Hematopoietic multipotent progenitor cell (in vitro differentiated cells): Measurements from ENCODE around the gene NOP56. TPM values are rescaled to one million over a fixed set of nuclear protein-coding genes. Genes with fewer than 3 reads are reported as not detected.

Experiments used
- DNase-seq, 3 donors: peaks; one replicate each; pipeline ENCODE4 v3.0.0-alpha.2; 2011 to 2015; ENCODE audit warnings: low read depth in 2 of 3, low spot score in 2 of 3
- small RNA-seq: library from RNA; depleted of rRNA; stranded (forward); fragments of <200 nt; gene quantifications from one replicate; pipeline ENCODE3, GENCODE V24; 2012
- total RNA-seq: library from RNA; depleted of rRNA; stranded (reverse); fragments of >200 nt; gene quantifications from one replicate; pipeline ENCODE4 v1.2.3, GENCODE V29; 2012

Gene NOP56
- total RNA-seq, 1 donor: 183 TPM

DNA sequence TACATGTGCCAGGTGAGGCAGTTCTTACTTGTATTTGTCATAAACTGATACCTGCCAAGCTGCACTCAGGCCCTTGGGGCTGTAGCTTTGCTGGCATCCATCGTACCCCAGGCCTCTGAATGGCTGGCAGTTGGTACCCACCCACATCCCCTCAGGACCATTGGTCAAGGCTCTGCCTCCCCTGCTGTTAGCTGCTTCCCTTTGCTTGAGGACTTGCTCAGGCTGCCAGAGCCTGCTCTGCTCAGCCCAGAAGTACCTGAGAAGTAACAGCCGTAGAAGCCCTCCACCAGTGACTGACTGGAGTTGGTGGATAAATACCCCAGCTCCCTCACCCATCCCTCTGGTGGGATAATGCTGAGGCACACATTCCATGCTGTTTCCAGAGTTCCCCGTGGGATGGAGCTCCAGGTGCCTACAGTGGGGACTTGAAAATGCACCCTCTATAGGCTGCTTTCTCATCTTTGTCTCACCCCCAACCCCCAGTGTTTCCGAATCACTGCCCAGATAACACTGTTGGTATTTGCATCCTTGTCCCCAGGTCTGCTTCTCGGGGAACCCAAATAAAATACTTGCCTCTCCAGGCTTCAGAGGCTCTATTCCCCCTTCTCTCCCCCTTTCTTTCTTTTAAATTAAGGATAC, 47.5 kb downstream of the NOP56 start:
- no peak for DNase-seq

DNA sequence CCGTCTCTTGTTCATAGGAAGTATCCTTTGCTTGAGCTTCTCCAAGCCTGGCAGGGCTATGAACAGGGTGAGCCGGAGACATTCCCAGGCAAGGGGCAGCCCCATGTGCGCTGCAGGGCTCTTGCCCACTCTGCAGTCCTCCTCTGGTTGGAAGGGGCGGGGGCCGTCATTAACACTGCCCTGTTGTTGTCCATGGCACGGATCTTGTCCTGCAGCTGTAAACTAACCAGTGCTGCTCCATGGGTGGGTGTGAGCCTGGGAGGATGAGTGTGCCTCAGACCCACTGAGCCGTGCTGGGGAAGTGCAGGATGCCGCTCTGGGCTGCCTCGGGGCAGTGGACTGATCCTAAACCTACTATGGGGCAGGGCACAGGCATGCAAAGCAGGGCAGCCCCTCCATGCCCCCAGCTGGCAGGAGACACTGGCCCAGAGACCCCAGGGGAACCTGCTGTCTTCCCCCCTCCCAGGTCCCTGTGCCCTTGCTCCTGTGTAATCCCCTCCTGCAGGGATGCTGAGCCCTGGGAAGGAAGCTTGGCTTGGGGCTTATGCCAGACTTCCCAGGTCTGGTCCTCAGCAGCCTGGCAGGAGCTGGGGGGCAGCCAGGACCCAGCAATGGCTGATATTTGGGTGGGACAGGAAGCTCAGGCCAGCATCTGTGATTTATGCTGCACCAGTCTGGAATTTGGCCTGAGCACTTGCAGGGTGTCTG, 48.6 kb downstream of the NOP56 start:
- DNase-seq: no peak

GRCh38 chr20:2701671-2702081, 49.2 kb downstream of the NOP56 start:
- DNase-seq: no peak

DNA sequence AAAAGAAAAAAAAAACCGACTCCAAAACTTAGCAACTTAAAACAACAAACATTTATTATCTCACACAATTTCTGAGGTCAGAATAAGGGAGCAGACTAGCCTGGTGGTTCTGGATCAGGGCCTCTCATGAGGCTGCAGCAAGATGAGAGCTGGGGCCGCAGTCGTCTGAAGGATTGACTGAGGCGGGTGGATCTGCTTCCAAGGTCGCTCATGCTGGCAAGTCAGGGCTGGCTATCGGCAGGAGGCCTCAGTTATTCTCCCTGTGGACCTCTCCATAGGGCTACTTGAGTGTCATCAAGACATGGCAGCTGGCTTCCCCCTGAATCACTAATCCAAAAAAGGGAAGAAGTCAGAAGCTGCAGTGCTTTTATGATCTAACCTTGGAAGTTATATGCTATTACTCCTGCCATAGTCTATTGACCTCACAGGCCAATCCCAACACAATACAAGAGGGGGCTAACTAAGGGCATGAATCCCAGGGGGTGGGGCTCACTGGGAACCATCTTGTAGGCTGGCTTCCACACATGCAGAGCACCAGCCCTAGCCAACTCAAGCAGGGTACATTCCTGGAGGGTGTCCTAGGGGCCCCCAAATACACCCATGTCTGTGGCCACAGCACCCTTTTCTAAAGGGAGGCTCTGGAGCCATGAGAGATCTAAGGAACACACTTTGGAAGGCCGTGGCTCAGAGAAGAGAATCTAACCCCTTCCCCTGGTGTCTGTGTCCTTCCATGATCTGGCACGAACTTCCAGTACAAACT, 51.5 kb downstream of the NOP56 start:
- DNase-seq: no peak

DNA sequence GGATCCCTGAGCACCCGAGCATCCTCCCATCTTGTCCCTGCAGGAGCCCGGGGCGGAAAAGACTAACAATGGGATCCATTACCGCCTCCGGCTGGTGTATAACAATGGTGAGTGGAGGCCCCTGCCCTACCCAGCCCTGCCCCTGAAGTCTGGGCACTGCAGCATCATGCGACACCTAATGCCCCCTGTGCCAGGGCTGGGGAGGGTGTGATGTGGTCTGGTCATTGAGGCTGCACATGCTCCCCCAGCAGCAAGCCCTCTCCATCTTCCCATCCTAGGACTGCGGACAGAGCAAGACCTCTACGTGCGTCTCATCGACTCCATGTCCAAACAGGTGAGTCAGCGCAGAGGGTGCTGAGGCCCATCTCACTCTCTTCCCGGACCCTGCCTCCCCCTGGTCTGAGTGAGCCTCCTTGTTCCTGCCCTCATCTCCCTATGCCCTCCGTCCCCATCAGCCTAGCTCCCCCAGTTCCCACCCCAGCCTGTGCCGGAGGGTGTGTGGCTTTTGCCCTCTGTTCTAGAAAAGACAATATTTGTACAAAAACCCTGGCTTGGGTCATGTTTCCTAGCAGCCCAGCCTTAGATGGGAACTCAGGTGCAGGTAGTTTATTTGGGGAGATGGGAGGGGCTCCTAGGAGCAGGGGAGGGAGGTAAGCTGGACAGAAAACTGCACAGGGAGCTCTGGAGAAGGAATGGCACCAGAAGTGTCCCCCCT, 53.7 kb downstream of the NOP56 start:
- no peak for DNase-seq

- peak in 2 of 3 donors; percentile 67 to 87 for DNase-seq
These were observed 54.4 kb downstream of the NOP56 start for GRCh38 chr20:2706688-2707352.

DNA sequence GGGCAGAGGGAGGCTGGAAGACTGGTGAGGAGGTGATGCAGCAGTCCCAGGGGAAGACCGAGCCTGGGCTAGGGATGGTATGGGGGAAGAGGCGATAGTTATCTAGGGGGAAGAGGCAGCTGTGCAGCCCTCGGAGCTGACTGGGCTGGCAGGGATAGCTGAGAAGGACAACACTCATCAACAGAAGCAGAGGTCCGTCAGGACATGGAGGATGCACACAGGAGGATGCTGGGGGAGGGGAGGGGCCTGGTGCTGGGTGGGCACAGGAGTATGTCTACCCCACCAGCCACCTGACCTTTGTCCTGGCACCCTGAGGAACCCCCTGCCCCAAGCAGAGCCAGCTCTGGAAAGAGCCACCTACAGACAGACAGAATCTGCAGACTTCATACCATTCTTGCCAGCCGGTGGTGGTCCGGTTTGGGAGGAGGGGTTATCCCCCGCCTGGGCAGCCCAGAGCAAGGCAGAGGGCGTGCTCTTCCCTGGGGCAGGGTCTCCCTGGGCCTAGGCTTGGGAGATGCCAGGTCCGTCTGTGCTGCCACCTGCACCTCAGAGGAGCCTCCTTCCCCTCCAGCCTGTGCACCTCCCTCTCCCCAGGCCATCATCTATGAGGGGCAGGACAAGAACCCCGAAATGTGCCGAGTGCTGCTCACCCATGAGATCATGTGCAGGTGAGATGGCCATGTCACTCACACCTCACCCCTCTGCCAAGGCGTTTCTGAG, 55.1 kb downstream of the NOP56 start:
- no peak for DNase-seq

Small RNA genes lying within 50 kb of the gene (small RNA-seq; reads per million reads assigned to genes)
- gene SNORA51: not detected
- not detected for gene SNORD110
- not detected for gene SNORD56
- gene SNORD57: not detected
- not detected for gene SNORD86

Other genes with a start within 250 kb of the NOP56 start
- 182 TPM for gene SNRPB, start 181.8 kb upstream of the NOP56 start, total RNA-seq
- 4.8 TPM for gene ZNF343, start 143.7 kb upstream of the NOP56 start, total RNA-seq
- gene TMC2, start 116.1 kb upstream of the NOP56 start, total RNA-seq: not detected
- 130 TPM for gene IDH3B, start 11.6 kb downstream of the NOP56 start, total RNA-seq
- 6.2 TPM for gene EBF4, start 40.1 kb downstream of the NOP56 start, total RNA-seq
- gene CPXM1, start 148.0 kb downstream of the NOP56 start, total RNA-seq: 150 TPM
- gene C20orf141, start 162.4 kb downstream of the NOP56 start, total RNA-seq: not detected
- gene TMEM239, start 163.7 kb downstream of the NOP56 start, total RNA-seq: not detected
- 64.9 TPM for gene PCED1A, start 188.0 kb downstream of the NOP56 start, total RNA-seq
- 58.2 TPM for gene VPS16, start 188.1 kb downstream of the NOP56 start, total RNA-seq
- gene PTPRA, start 220.8 kb downstream of the NOP56 start, total RNA-seq: 45.0 TPM